Adrenal gland (tissue), 12 donors: ENCODE data around the gene KCNIP1. TPM values are rescaled to one million over a fixed set of nuclear protein-coding genes. Genes with fewer than 3 reads are reported as not detected.

ENCODE experiments used
- DNase-seq, 7 donors: peaks; one replicate each; pipeline ENCODE4 v3.0.0-alpha.2; 2019 to 2020
- H3K27ac ChIP-seq, 5 donors: fragments of 200-600 bp; sonication (generic) in 4 of 5; 1 replicate in 3 of 5; 2 replicates in 2 of 5; pipeline versions ENCODE4 v1.5.1 to v1.8.0; 2016 to 2020; ENCODE audit warnings: mild to moderate bottlenecking in 1 of 5
- H3K27me3 ChIP-seq: fragments of 200-600 bp; 2 replicates; pipeline ENCODE4 v1.8.0; 2021
- H3K36me3 ChIP-seq, 2 donors: fragments of 200-600 bp; replicated peaks in 1 of 2; 1 replicate in 1 of 2; 2 replicates in 1 of 2; pipeline versions ENCODE4 v1.5.1 to v1.8.0; 2018 to 2022
- H3K4me1 ChIP-seq, 2 donors: fragments of 200-600 bp; replicated peaks in 1 of 2; 1 replicate in 1 of 2; 2 replicates in 1 of 2; pipeline versions ENCODE4 v1.5.1 to v1.8.0; 2018 to 2021
- H3K4me3 ChIP-seq, 4 donors: fragments of 200-600 bp; sonication (generic) in 3 of 4; one replicate each; pipeline ENCODE4 v1.5.1; 2016 to 2018
- H3K9me3 ChIP-seq, 3 donors: fragments of 200-600 bp; sonication (generic) in 1 of 3; replicated peaks in 1 of 3; 1 replicate in 2 of 3; 2 replicates in 1 of 3; pipeline versions ENCODE4 v1.5.1 to v1.8.0; 2016 to 2021
- CTCF ChIP-seq, 6 experiments: fragments of 450-650 bp in 4 of 6; fragments of 200-600 bp in 2 of 6; sonication (generic) in 1 of 6; IDR thresholded peaks; 1 replicate in 5 of 6; 2 replicates in 1 of 6; pipeline versions ENCODE4 v1.5.1 to v1.8.0; 2016 to 2021; ENCODE audit warnings: antibody characterized with exemption in 6 of 6, mild to moderate bottlenecking in 2 of 6, moderate library complexity in 1 of 6
- POLR2A ChIP-seq, 2 donors: fragments of 450-650 bp; IDR thresholded peaks; one replicate each; pipeline ENCODE4 v1.6.1; 2017; ENCODE audit warnings: antibody characterized with exemption in 2 of 2, mild to moderate bottlenecking in 2 of 2, moderate library complexity in 1 of 2
- WGBS, 4 donors: extraction: QIAGEN DNeasy Blood & Tissue Kit in 2 of 4; methylation state at CpG; one replicate each; pipeline versions ENCODE4 v1.1.5 to v1.1.7; 2013 to 2017; 5-methylcytosine and 5-hydroxymethylcytosine counted together
- intact Hi-C, 2 donors: fragments of 100-400 bp; cut with DNase I; formaldehyde crosslinking; loops; one replicate each; pipeline versions ENCODE4 v1.14.1 to v1.15.0; 2022 to 2023
- polyA plus RNA-seq, 3 donors: library from polyadenylated mRNA; stranded (reverse); fragments of 200-250 nt in 2 of 3; fragments of 350-450 nt in 1 of 3; fragmentation: Illumina TruSeq in 1 of 3; extraction: RNeasy Lipid Tissue Mini Kit (QIAGEN cat#74804) in 1 of 3; gene quantifications; one replicate each; pipeline ENCODE4 v1.2.3, GENCODE V29; 2013 to 2014
- total RNA-seq, 9 donors: library from RNA; depleted of rRNA in 4 of 9; stranded (reverse); fragments of >200 nt in 4 of 9; fragments of 120-200 nt in 1 of 9; fragmentation: NEBNext Ultra II Directional in 1 of 9; extraction: Animal tissue kit (Norgen Biotek cat#: 25700) in 1 of 9; gene quantifications; one replicate each; pipeline versions ENCODE4 v1.1.0 to v1.2.4, GENCODE V29; 2013 to 2023
- donor health status: healthy with polysubstance abuse.
- donor health status: Bipolar disorder and iron deficiency.
- donor health status: DM: yes; HTN: yes; CAD: no.
- donor health status: DM: no; HTN: no; CAD: no.
- donor health status: DM: no; HTN: no; CAD: no.
- donor health status: DM: yes; HTN: yes; CAD: no.

Gene KCNIP1
- total and polyA plus RNA-seq, 12 donors: 0.14 to 12.6 (median 1.7) TPM; not detected in 1

GRCh38 chr5:170536525-170536924 lies 32.7 kb downstream of the KCNIP1 start:
- 57 to 83% (median 59%) methylated on average over 4 of the region's 4 CpGs for WGBS, 4 donors
- H3K27ac ChIP-seq: no peak overlapping the region
- DNase-seq: no peak
- no peak for TF ChIP-seq POLR2A (IDR thresholded peaks at IDR 0.05)
- TF ChIP-seq CTCF (IDR thresholded peaks at IDR 0.05): no peak
- intact Hi-C loops: no loop called here
- no peaks in the 10 kb centered on the region for H3K4me1 ChIP-seq
- no peak overlapping the region for H3K4me3 ChIP-seq
- no peaks in the 10 kb centered on the region for H3K27me3 ChIP-seq
- no peaks in the 10 kb centered on the region for H3K36me3 ChIP-seq
- no peaks in the 10 kb centered on the region for H3K9me3 ChIP-seq

- TF ChIP-seq POLR2A (IDR thresholded peaks at IDR 0.05) (no peak), CTCF (IDR thresholded peaks at IDR 0.05) (no peak)
- no peak overlapping the region for H3K4me3 ChIP-seq
- no peaks in the 10 kb centered on the region for H3K9me3 ChIP-seq
- no peaks in the 10 kb centered on the region for H3K4me1 ChIP-seq
- WGBS, 4 donors: 82 to 93% (median 87%) methylated on average over 8 of the region's 8 CpGs
- H3K27ac ChIP-seq: no peak overlapping the region
- DNase-seq: no peak
- H3K27me3 ChIP-seq: no peaks in the 10 kb centered on the region
- no peaks in the 10 kb centered on the region for H3K36me3 ChIP-seq
- intact Hi-C loops: no loop called here
These were observed 33.8 kb downstream of the KCNIP1 start for GRCh38 chr5:170537451-170538095.

GRCh38 chr5:170538096-170538465 lies 34.3 kb downstream of the KCNIP1 start:
- intact Hi-C loops: no loop called here
- Histone ChIP-seq H3K27me3 (no peaks in the 10 kb centered on the region), H3K27ac (no peak overlapping the region), H3K9me3 (no peaks in the 10 kb centered on the region), H3K4me1 (no peaks in the 10 kb centered on the region), H3K4me3 (no peak overlapping the region), H3K36me3 (no peaks in the 10 kb centered on the region)
- WGBS, 4 donors: 76 to 90% (median 88%) methylated on average over 3 of the region's 3 CpGs
- no peak for DNase-seq
- TF ChIP-seq POLR2A (IDR thresholded peaks at IDR 0.05) (no peak), CTCF (IDR thresholded peaks at IDR 0.05) (no peak)

- no peak overlapping the region for H3K4me3 ChIP-seq
- intact Hi-C loops: no loop called here
- no peak overlapping the region for H3K27ac ChIP-seq
- no peaks in the 10 kb centered on the region for H3K4me1 ChIP-seq
- WGBS, 4 donors: 77 to 92% (median 80%) methylated on average over 6 of the region's 6 CpGs
- no peaks in the 10 kb centered on the region for H3K36me3 ChIP-seq
- no peaks in the 10 kb centered on the region for H3K9me3 ChIP-seq
- no peaks in the 10 kb centered on the region for H3K27me3 ChIP-seq
- no peak for DNase-seq
- TF ChIP-seq POLR2A (IDR thresholded peaks at IDR 0.05) (no peak), CTCF (IDR thresholded peaks at IDR 0.05) (no peak)
These were observed 35.1 kb downstream of the KCNIP1 start for GRCh38 chr5:170538696-170539586.
